GM12874 (cell line): ENCODE measurements around the gene TRIM27.

Source experiments
- CTCF ChIP-seq: IDR thresholded peaks from 2 replicates; pipeline ENCODE4 v1.5.1; 2011; ENCODE audit warnings: low read depth, mild to moderate bottlenecking, control low read depth, low read length, moderate library complexity; ENCODE audit not compliant: insufficient read depth

TRIM27 gene

GRCh38 chr6:28863604-28864325 lies 60.0 kb downstream of the TRIM27 start:
- no peak for TF ChIP-seq CTCF

DNA sequence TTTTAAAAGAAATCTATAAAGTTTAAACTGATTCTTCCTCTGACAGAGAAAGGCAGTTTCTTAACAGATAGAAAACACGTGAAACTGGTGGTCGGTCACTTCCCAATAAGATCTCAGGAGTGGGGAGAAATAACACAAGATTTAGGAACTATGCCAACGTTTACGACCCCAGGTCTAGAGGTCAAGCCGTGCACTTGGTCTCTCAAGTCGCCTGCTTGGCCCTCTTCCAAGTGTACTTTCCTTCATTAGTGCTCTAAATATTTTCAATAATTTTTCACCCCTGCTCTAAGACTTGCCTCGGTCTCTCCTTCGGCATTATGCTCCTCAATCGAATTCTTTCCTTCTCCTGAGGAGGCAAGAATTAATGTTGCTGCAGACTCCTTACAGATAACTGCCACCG lies 61.7 kb downstream of the TRIM27 start:
- TF ChIP-seq CTCF = no peak

DNA sequence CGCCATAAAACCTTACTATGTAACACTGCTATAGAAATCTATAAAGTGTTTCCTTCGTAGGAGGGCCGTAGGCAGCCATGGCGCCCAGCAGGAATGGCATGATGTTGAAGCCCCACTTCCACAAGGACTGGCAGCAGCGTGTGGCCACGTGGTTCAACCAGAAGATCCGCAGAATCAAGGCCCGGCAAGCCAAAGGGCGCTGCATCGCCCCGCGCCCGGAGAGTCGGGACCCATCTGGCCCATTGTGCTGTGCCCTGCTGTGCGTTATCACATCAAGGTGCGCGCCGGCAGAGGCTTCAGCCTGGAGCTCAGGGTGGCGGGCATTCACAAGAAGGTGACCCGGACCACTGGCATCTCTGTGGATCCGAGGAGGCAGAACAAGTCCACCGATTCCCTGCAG lies 62.4 kb downstream of the TRIM27 start:
- no peak for TF ChIP-seq CTCF

GRCh38 chr6:28860581-28860980 lies 63.2 kb downstream of the TRIM27 start:
- no peak for TF ChIP-seq CTCF

GRCh38 chr6:28858963-28859362 lies 64.8 kb downstream of the TRIM27 start:
- no peak for TF ChIP-seq CTCF

- no peak for TF ChIP-seq CTCF
These were observed 67.2 kb downstream of the TRIM27 start for GRCh38 chr6:28856620-28857005.
